WTC11 (cell line): ENCODE measurements around the gene CELSR3.

Source experiments
- ATF2 ChIP-seq: sonication (generic); formaldehyde crosslinking; IDR thresholded peaks from 2 replicates; pipeline ENCODE4 v1.8.1; 2022; ENCODE audit warnings: low read depth, missing genetic modification reagents, borderline replicate concordance
- CTCF ChIP-seq: fragments of 200-600 bp; IDR thresholded peaks from 2 replicates; pipeline ENCODE4 v1.8.0; 2022; ENCODE audit warnings: antibody characterized with exemption
- E2F4 ChIP-seq: sonication (generic); formaldehyde crosslinking; IDR thresholded peaks from 2 replicates; pipeline ENCODE4 v1.8.1; 2022; ENCODE audit warnings: low read depth, mild to moderate bottlenecking, moderate library complexity, missing genetic modification reagents, borderline replicate concordance
- KAT7 ChIP-seq: sonication (generic); formaldehyde crosslinking; IDR thresholded peaks from 2 replicates; pipeline ENCODE4 v1.8.1; 2023; ENCODE audit warnings: missing genetic modification reagents, mild to moderate bottlenecking, borderline replicate concordance
- NR3C1 ChIP-seq: sonication (generic); formaldehyde crosslinking; conservative IDR thresholded peaks from 2 replicates; pipeline ENCODE4 v1.8.1; 2023; ENCODE audit warnings: low read depth, mild to moderate bottlenecking, missing genetic modification reagents
- RELA ChIP-seq: sonication (generic); formaldehyde crosslinking; IDR thresholded peaks from 2 replicates; pipeline ENCODE4 v1.8.1; 2022; ENCODE audit warnings: missing genetic modification reagents, mild to moderate bottlenecking, borderline replicate concordance
- TP53 ChIP-seq: sonication (generic); formaldehyde crosslinking; IDR thresholded peaks from 2 replicates; pipeline ENCODE4 v1.8.1; 2023; ENCODE audit warnings: mild to moderate bottlenecking, missing genetic modification reagents
- USF1 ChIP-seq: sonication (generic); formaldehyde crosslinking; IDR thresholded peaks from 2 replicates; pipeline ENCODE4 v1.8.0; 2022; ENCODE audit warnings: mild to moderate bottlenecking, missing genetic modification reagents
- ZNF512 ChIP-seq: sonication (generic); formaldehyde crosslinking; IDR thresholded peaks from 2 replicates; pipeline ENCODE4 v1.8.1; 2022; ENCODE audit warnings: missing genetic modification reagents, borderline replicate concordance
- ZSCAN18 ChIP-seq: fragments of 250-450 bp; sonication (Bioruptor Pico); IDR thresholded peaks from 2 replicates; pipeline ENCODE4 v2.1.2; 2022; ENCODE audit warnings: mild to moderate bottlenecking, moderate library complexity

- TF ChIP-seq ATF2 (CRISPR knock-in tag) (no peak), KAT7 (CRISPR knock-in tag) (no peak), E2F4 (no peak), USF1 (CRISPR knock-in tag) (no peak), CTCF (no peak), TP53 (no peak), ZNF512 (no peak), ZSCAN18 (CRISPR knock-in tag) (no peak), RELA (CRISPR knock-in tag) (no peak), NR3C1 (CRISPR knock-in tag) (no peak)
Observed at GRCh38 chr3:48596157-48596556, 66.5 kb downstream of the CELSR3 start.
